Panc1 (cell line): Measurements from ENCODE around the gene ITGB1. TPM values are rescaled to one million over a fixed set of nuclear protein-coding genes. Genes with fewer than 3 reads are reported as not detected.

Source experiments
- ATAC-seq: fragments of 200-7000 bp; cut with Tn5 transposase; 2 replicates; pipeline ENCODE4 v1.9.1; 2020; ENCODE audit warnings: mild to moderate bottlenecking, moderate library complexity
- BruUV-seq: library from RNA; stranded (reverse); fragments of 400-500 nt; replicated peaks from 2 replicates; lab custom pipeline; 2021; lab: Mats Ljungman, UMichigan
- CTCF ChIA-PET: fragments of 300-600 bp; sonication (Branson Sonifier 250); formaldehyde crosslinking; loops from one replicate; lab custom pipeline; 2022; ENCODE audit warnings: antibody characterized with exemption; lab: Charles Lee
- POLR2A ChIA-PET: fragments of 300-600 bp; sonication (Branson Sonifier 250); formaldehyde crosslinking; loops from one replicate; lab custom pipeline; 2022; ENCODE audit warnings: antibody characterized with exemption; lab: Charles Lee
- DNase-seq: peaks from one replicate; pipeline ENCODE4 v3.0.0-alpha.2; 2010; ENCODE audit warnings: low read depth, low spot score
- H3K27ac ChIP-seq: 2 replicates; pipeline ENCODE4 v1.5.1; 2011; ENCODE audit warnings: mild to moderate bottlenecking, low read length, inconsistent platforms
- H3K27me3 ChIP-seq: fragments of 200-500 bp; sonication (Bioruptor generic); 2 replicates; pipeline ENCODE4 v1.6.0; 2014; ENCODE audit warnings: low read length, inconsistent platforms; ENCODE audit not compliant: control insufficient read depth, insufficient read depth
- H3K36me3 ChIP-seq: fragments of 200-500 bp; sonication (Bioruptor generic); 2 replicates; pipeline ENCODE4 v1.5.1; 2014; ENCODE audit warnings: inconsistent platforms, mild to moderate bottlenecking, low read length, moderate library complexity; ENCODE audit not compliant: control insufficient read depth, insufficient read depth
- H3K4me1 ChIP-seq: 2 replicates; pipeline ENCODE4 v1.5.1; 2011; ENCODE audit warnings: inconsistent platforms, mild to moderate bottlenecking, low read length, moderate library complexity; ENCODE audit not compliant: control insufficient read depth, insufficient read depth
- H3K4me3 ChIP-seq, 2 experiments: 2 replicates each; pipeline ENCODE4 v1.5.1; 2011 to 2012; ENCODE audit warnings: low read depth in 2 of 2, low read length in 2 of 2, mild to moderate bottlenecking in 2 of 2, inconsistent platforms in 1 of 2, moderate library complexity in 1 of 2
- H3K9me3 ChIP-seq: fragments of 200-500 bp; sonication (Bioruptor generic); 2 replicates; pipeline ENCODE4 v1.5.1; 2014; ENCODE audit warnings: low read depth, mild to moderate bottlenecking, inconsistent platforms, low read length, moderate library complexity; ENCODE audit not compliant: control insufficient read depth, insufficient read depth
- POLR2AphosphoS5 ChIP-seq: IDR thresholded peaks from 2 replicates; pipeline ENCODE4 v1.6.1; 2012; ENCODE audit warnings: mild to moderate bottlenecking, low read depth, low read length, moderate library complexity
- SIN3A ChIP-seq: IDR thresholded peaks from 2 replicates; pipeline ENCODE4 v1.6.1; 2012; ENCODE audit warnings: low read depth, mild to moderate bottlenecking, low read length, moderate library complexity, borderline replicate concordance; ENCODE audit not compliant: insufficient read depth
- TCF7L2 ChIP-seq: IDR thresholded peaks from 2 replicates; pipeline ENCODE4 v1.6.1; 2011; ENCODE audit warnings: mild to moderate bottlenecking, low read depth, low read length, inconsistent platforms
- in situ Hi-C: cut with HindIII; loops from 2 replicates; pipeline ENCODE4 v1.10.0; 2016; ENCODE audit warnings: low sequenced_read_pairs, low pct_unique_long_range_greater_than_20kb
- intact Hi-C: fragments of 100-400 bp; cut with micrococcal nuclease; formaldehyde crosslinking; loops from one replicate; pipeline ENCODE4 v1.10.0; 2022; ENCODE audit not compliant: unreplicated experiment
- total RNA-seq: library from RNA; stranded (reverse); gene quantifications from one replicate; pipeline ENCODE4 v1.2.1, GENCODE V29; 2021; ENCODE audit not compliant: unreplicated experiment
- TF ChIP-seq, protein P1 (sequence below): fragments of 450-650 bp; IDR thresholded peaks from 2 replicates; pipeline ENCODE4 v1.5.1; 2017; ENCODE audit warnings: mild to moderate bottlenecking
- TF ChIP-seq, protein P2 (sequence below), 2 experiments: IDR thresholded peaks; 2 replicates each; pipeline ENCODE4 v1.6.1; 2011 to 2012; ENCODE audit warnings: low read depth in 2 of 2, control low read depth in 1 of 2, low read length in 1 of 2, mild to moderate bottlenecking in 1 of 2, moderate library complexity in 1 of 2; ENCODE audit not compliant: insufficient read depth in 1 of 2

Gene ITGB1
- total RNA-seq, 1 experiment from 2014 or later: 803 TPM

DNA sequence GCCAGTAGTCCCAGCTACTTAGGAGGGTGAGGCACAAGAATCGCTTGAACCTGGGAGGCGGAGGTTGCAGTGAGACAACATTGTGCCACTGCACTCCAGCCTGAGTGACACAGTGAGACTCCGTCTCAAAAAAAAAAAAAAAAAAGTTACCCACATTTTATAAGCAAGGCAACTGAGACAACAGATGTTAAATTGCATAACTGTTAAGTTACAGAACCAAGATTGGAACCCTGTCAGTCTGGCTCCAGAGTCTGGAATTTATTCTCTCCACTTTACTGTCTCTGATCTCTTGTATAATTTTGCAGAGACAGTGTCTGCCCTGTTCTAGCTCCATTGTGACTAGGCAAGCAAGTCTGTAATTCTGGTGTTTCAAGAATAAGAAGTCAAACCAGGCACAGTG, 6.2 kb upstream of the ITGB1 start:
- ATAC-seq: no peak
- no peak for TF ChIP-seq TCF7L2
- TF ChIP-seq, protein P1, sequence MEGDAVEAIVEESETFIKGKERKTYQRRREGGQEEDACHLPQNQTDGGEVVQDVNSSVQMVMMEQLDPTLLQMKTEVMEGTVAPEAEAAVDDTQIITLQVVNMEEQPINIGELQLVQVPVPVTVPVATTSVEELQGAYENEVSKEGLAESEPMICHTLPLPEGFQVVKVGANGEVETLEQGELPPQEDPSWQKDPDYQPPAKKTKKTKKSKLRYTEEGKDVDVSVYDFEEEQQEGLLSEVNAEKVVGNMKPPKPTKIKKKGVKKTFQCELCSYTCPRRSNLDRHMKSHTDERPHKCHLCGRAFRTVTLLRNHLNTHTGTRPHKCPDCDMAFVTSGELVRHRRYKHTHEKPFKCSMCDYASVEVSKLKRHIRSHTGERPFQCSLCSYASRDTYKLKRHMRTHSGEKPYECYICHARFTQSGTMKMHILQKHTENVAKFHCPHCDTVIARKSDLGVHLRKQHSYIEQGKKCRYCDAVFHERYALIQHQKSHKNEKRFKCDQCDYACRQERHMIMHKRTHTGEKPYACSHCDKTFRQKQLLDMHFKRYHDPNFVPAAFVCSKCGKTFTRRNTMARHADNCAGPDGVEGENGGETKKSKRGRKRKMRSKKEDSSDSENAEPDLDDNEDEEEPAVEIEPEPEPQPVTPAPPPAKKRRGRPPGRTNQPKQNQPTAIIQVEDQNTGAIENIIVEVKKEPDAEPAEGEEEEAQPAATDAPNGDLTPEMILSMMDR: no peak
- TF ChIP-seq POLR2AphosphoS5: no peak
- TF ChIP-seq SIN3A: no peak
- TF ChIP-seq, protein P2, sequence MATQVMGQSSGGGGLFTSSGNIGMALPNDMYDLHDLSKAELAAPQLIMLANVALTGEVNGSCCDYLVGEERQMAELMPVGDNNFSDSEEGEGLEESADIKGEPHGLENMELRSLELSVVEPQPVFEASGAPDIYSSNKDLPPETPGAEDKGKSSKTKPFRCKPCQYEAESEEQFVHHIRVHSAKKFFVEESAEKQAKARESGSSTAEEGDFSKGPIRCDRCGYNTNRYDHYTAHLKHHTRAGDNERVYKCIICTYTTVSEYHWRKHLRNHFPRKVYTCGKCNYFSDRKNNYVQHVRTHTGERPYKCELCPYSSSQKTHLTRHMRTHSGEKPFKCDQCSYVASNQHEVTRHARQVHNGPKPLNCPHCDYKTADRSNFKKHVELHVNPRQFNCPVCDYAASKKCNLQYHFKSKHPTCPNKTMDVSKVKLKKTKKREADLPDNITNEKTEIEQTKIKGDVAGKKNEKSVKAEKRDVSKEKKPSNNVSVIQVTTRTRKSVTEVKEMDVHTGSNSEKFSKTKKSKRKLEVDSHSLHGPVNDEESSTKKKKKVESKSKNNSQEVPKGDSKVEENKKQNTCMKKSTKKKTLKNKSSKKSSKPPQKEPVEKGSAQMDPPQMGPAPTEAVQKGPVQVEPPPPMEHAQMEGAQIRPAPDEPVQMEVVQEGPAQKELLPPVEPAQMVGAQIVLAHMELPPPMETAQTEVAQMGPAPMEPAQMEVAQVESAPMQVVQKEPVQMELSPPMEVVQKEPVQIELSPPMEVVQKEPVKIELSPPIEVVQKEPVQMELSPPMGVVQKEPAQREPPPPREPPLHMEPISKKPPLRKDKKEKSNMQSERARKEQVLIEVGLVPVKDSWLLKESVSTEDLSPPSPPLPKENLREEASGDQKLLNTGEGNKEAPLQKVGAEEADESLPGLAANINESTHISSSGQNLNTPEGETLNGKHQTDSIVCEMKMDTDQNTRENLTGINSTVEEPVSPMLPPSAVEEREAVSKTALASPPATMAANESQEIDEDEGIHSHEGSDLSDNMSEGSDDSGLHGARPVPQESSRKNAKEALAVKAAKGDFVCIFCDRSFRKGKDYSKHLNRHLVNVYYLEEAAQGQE (IDR thresholded peaks at IDR 0.05; ENCODE audit: insufficient read depth in 1 of 2, low read depth in 2 of 2, low read length in 1 of 2): no peak
- H3K4me1 ChIP-seq: peaks cover 34% of the 10 kb centered on the region
- no peaks in the 10 kb centered on the region for H3K27me3 ChIP-seq
- H3K4me3 ChIP-seq: no peak overlapping the region
- BruUV-seq: no TSS peak
- intact Hi-C loops: loop anchor here (5.0 kb wide), 1 partner anchor 43 kb away; no protein-coding TSS in a partner anchor
- no peaks in the 10 kb centered on the region for H3K36me3 ChIP-seq
- no peaks in the 10 kb centered on the region; the same call in 1 of the 2 replicates for H3K9me3 ChIP-seq
- ChIA-PET POLR2A (no interaction called here), CTCF (interaction anchor here (0.7 kb wide), 1 partner anchor 40 kb away, joined by 3 read pairs; no protein-coding TSS in a partner anchor)
- no peak for DNase-seq
- in situ Hi-C loops: no loop called here
- H3K27ac ChIP-seq: peak overlapping the region; percentile 100

GRCh38 chr10:32963096-32963495, 5.1 kb upstream of the ITGB1 start:
- Histone ChIP-seq H3K27me3 (no peaks in the 10 kb centered on the region), H3K4me1 (peaks cover 34% of the 10 kb centered on the region), H3K36me3 (no peaks in the 10 kb centered on the region), H3K4me3 (no peak overlapping the region), H3K9me3 (no peaks in the 10 kb centered on the region; the same call in 1 of the 2 replicates), H3K27ac (peak overlapping the region; percentile 100)
- in situ Hi-C loops: no loop called here
- ChIA-PET CTCF (no interaction called here), POLR2A (no interaction called here)
- BruUV-seq: no TSS peak
- ATAC-seq (no peak), DNase-seq (no peak)
- TF ChIP-seq, protein P1: no peak
- no peak for TF ChIP-seq SIN3A
- TF ChIP-seq TCF7L2: no peak
- TF ChIP-seq, protein P2 (IDR thresholded peaks at IDR 0.05; ENCODE audit: insufficient read depth in 1 of 2, low read depth in 2 of 2, low read length in 1 of 2): no peak
- TF ChIP-seq POLR2AphosphoS5: no peak
- intact Hi-C loops: loop anchor here (5.0 kb wide), 1 partner anchor 44 kb away; no protein-coding TSS in a partner anchor
